Right kidney (tissue), 9 donors: ENCODE results near the gene DPM2.

Experiments used
- DNase-seq: peaks from one replicate; pipeline ENCODE4 v3.0.0-alpha.2; 2016
- long read RNA-seq, 8 donors: transcript quantifications; one replicate each; lab custom pipeline, GENCODE V29; 2026

Gene DPM2
- long read RNA-seq, donor 1, transcript DPM2-201 (4 exons, 1,542 nt) = major isoform, 26 of 50 reads
- long read RNA-seq, donor 1, transcript DPM2-203 (3 exons, 928 nt) = minor isoform, 11 of 50 reads
- long read RNA-seq, donor 1, transcript DPM2-205 (3 exons, 1,662 nt) = minor isoform, 6 of 50 reads
- long read RNA-seq, donor 1, partial matches to known transcripts = 7 of 50 reads
- long read RNA-seq, donor 1, other reads (novel, unspliced or antisense) = 0 of 50 reads
- long read RNA-seq, donor 2, transcript DPM2-203 (3 exons, 928 nt) = minor isoform, 6 of 20 reads
- long read RNA-seq, donor 2, transcript DPM2-201 (4 exons, 1,542 nt) = major isoform, 12 of 20 reads
- long read RNA-seq, donor 2, partial matches to known transcripts = 0 of 20 reads
- long read RNA-seq, donor 2, other reads (novel, unspliced or antisense) = 0 of 20 reads
- long read RNA-seq, donor 3, transcript DPM2-203 (3 exons, 928 nt) = major isoform, 13 of 25 reads
- long read RNA-seq, donor 3, transcript DPM2-201 (4 exons, 1,542 nt) = minor isoform, 11 of 25 reads
- long read RNA-seq, donor 3, partial matches to known transcripts = 0 of 25 reads
- long read RNA-seq, donor 3, other reads (novel, unspliced or antisense) = 0 of 25 reads
- long read RNA-seq, donor 4, transcript DPM2-203 (3 exons, 928 nt) = minor isoform, 5 of 47 reads
- long read RNA-seq, donor 4, transcript DPM2-201 (4 exons, 1,542 nt) = major isoform, 32 of 47 reads
- long read RNA-seq, donor 4, partial matches to known transcripts = 6 of 47 reads
- long read RNA-seq, donor 4, other reads (novel, unspliced or antisense) = 0 of 47 reads
- long read RNA-seq, donor 5, transcript DPM2-201 (4 exons, 1,542 nt) = major isoform, 31 of 40 reads
- long read RNA-seq, donor 5, transcript DPM2-203 (3 exons, 928 nt) = minor isoform, 5 of 40 reads
- long read RNA-seq, donor 5, partial matches to known transcripts = 0 of 40 reads
- long read RNA-seq, donor 5, other reads (novel, unspliced or antisense) = 0 of 40 reads
- long read RNA-seq, donor 6, transcript DPM2-201 (4 exons, 1,542 nt) = major isoform, 28 of 39 reads
- long read RNA-seq, donor 6, transcript DPM2-203 (3 exons, 928 nt) = minor isoform, 8 of 39 reads
- long read RNA-seq, donor 6, partial matches to known transcripts = 0 of 39 reads
- long read RNA-seq, donor 6, other reads (novel, unspliced or antisense) = 0 of 39 reads
- long read RNA-seq, donor 7, transcript DPM2-203 (3 exons, 928 nt) = minor isoform, 15 of 90 reads
- long read RNA-seq, donor 7, transcript DPM2-201 (4 exons, 1,542 nt) = major isoform, 43 of 90 reads
- long read RNA-seq, donor 7, partial matches to known transcripts = 30 of 90 reads
- long read RNA-seq, donor 7, other reads (novel, unspliced or antisense) = 0 of 90 reads
- long read RNA-seq, donor 8, transcript DPM2-205 (3 exons, 1,662 nt) = minor isoform, 6 of 45 reads
- long read RNA-seq, donor 8, transcript DPM2-201 (4 exons, 1,542 nt) = major isoform, 29 of 45 reads
- long read RNA-seq, donor 8, transcript DPM2-203 (3 exons, 928 nt) = minor isoform, 9 of 45 reads
- long read RNA-seq, donor 8, partial matches to known transcripts = 0 of 45 reads
- long read RNA-seq, donor 8, other reads (novel, unspliced or antisense) = 0 of 45 reads

GRCh38 chr9:127937388-127938297, at the start of gene DPM2:
Gene DPM2 (minus strand): TSS chr9:127937854. CDS start chr9:127937820, 34 bp downstream.
- peak; percentile 83 for DNase-seq

GRCh38 chr9:127987103-127987614, 49.5 kb upstream of the DPM2 start:
- DNase-seq = no peak

- no peak for DNase-seq
Measured at GRCh38 chr9:127985011-127985410, 47.4 kb upstream of the DPM2 start.

GRCh38 chr9:127983847-127984289, 46.2 kb upstream of the DPM2 start:
- no peak for DNase-seq

GRCh38 chr9:127982912-127983311, 45.3 kb upstream of the DPM2 start:
- DNase-seq = no peak

GRCh38 chr9:127981559-127982121, 44.0 kb upstream of the DPM2 start:
- DNase-seq = no peak

GRCh38 chr9:127980706-127981558, 43.3 kb upstream of the DPM2 start, which contains the start of gene EEIG1:
Gene EEIG1 (minus strand): TSS chr9:127980989. CDS start chr9:127980137, 852 bp downstream.
- DNase-seq = peak; percentile 95

- DNase-seq = peak; percentile 76
Measured at GRCh38 chr9:127980060-127980705, 42.5 kb upstream of the DPM2 start.

- peak; percentile 76 for DNase-seq
Measured at GRCh38 chr9:127979333-127980059, 41.8 kb upstream of the DPM2 start.

GRCh38 chr9:127979015-127979332, 41.3 kb upstream of the DPM2 start:
- no peak for DNase-seq

GRCh38 chr9:127977884-127978647, 40.4 kb upstream of the DPM2 start:
- no peak for DNase-seq

GRCh38 chr9:127977009-127977883, 39.6 kb upstream of the DPM2 start:
- no peak for DNase-seq

GRCh38 chr9:127976498-127976897, 38.8 kb upstream of the DPM2 start:
- DNase-seq = no peak

GRCh38 chr9:127975376-127976315, 38.0 kb upstream of the DPM2 start:
- no peak for DNase-seq
